Right atrium auricular region (tissue), 2 donors: ENCODE results near the gene DCLRE1A. TPM values are rescaled to one million over a fixed set of nuclear protein-coding genes. Genes with fewer than 3 reads are reported as not detected.
A peak's percentile ranks its signal among the peaks of the same experiment; 100 is the strongest.

ENCODE experiments used
- DNase-seq: peaks from one replicate; pipeline ENCODE4 v3.0.0-alpha.2; 2019; ENCODE audit warnings: low spot score
- H3K27ac ChIP-seq, 2 donors: fragments of 200-600 bp; sonication (generic); 1 replicate in 1 of 2; 2 replicates in 1 of 2; pipeline ENCODE4 v1.5.1; 2016 to 2019
- H3K27me3 ChIP-seq, 2 donors: fragments of 200-600 bp; sonication (generic); one replicate each; pipeline versions ENCODE4 v1.5.1 to v1.6.0; 2017 to 2019
- H3K36me3 ChIP-seq: fragments of 200-600 bp; sonication (generic); one replicate; pipeline ENCODE4 v1.5.1; 2016
- H3K4me1 ChIP-seq, 2 donors: fragments of 200-600 bp; sonication (generic); one replicate each; pipeline versions ENCODE4 v1.5.1 to v1.6.0; 2017 to 2019
- H3K4me3 ChIP-seq, 2 donors: fragments of 200-600 bp; sonication (generic); 1 replicate in 1 of 2; 2 replicates in 1 of 2; pipeline ENCODE4 v1.5.1; 2017 to 2019; ENCODE audit warnings: mild to moderate bottlenecking in 1 of 2, moderate library complexity in 1 of 2
- H3K9me3 ChIP-seq, 2 donors: fragments of 200-600 bp; sonication (generic); one replicate each; pipeline ENCODE4 v1.5.1; 2019
- CTCF ChIP-seq, 2 donors: fragments of 200-600 bp; sonication (generic); IDR thresholded peaks; one replicate each; pipeline ENCODE4 v1.5.1; 2019; ENCODE audit warnings: antibody characterized with exemption in 2 of 2
- total RNA-seq, 2 donors: library from RNA; depleted of rRNA; stranded (reverse); fragments of >200 nt; gene quantifications; one replicate each; pipeline ENCODE4 v1.1.0, GENCODE V29; 2016

Gene DCLRE1A
- total RNA-seq: 1 to 10 TPM; 4.9 to 7.4 TPM

- Histone ChIP-seq H3K4me1 (peaks cover 0 to 33% of the 10 kb centered on the region in 2 donors), H3K36me3 (no peaks in the 10 kb centered on the region), H3K27me3 (no peaks in the 10 kb centered on the region), H3K27ac (peak within 1 kb of the TSS; percentile 95), H3K4me3 (peak within 1 kb of the TSS; percentile 61 to 87), H3K9me3 (no peaks in the 10 kb centered on the region)
- no peak for TF ChIP-seq CTCF (IDR thresholded peaks at IDR 0.05)
- DNase-seq: peak; percentile 81
These were observed at the start of gene DCLRE1A, which contains the start of gene NHLRC2 for GRCh38 chr10:113854013-113854760. TSS of gene DCLRE1A (minus strand) at chr10:113854082. CDS start at chr10:113853182, 900 bp downstream. TSS of gene NHLRC2 (plus strand) at chr10:113854661. CDS start at chr10:113854873, 212 bp downstream.

- Histone ChIP-seq H3K36me3 (peaks cover 36% of the 10 kb centered on the region), H3K27me3 (no peaks in the 10 kb centered on the region), H3K27ac (peak overlapping the region; percentile 47 to 82), H3K4me3 (no peak overlapping the region), H3K9me3 (no peaks in the 10 kb centered on the region), H3K4me1 (peaks cover 0 to 15% of the 10 kb centered on the region in 2 donors)
- TF ChIP-seq CTCF (IDR thresholded peaks at IDR 0.05): no peak
- no peak for DNase-seq
These were observed 46.2 kb upstream of the DCLRE1A start for GRCh38 chr10:113899952-113900598.

- TF ChIP-seq CTCF (IDR thresholded peaks at IDR 0.05): no peak
- H3K4me1 ChIP-seq: peaks cover 0 to 30% of the 10 kb centered on the region in 2 donors
- H3K9me3 ChIP-seq: no peaks in the 10 kb centered on the region
- peak overlapping the region; percentile 41 to 82 for H3K27ac ChIP-seq
- H3K4me3 ChIP-seq: no peak overlapping the region
- H3K27me3 ChIP-seq: no peaks in the 10 kb centered on the region
- peaks cover 15% of the 10 kb centered on the region for H3K36me3 ChIP-seq
- DNase-seq: no peak
These were observed 44.1 kb upstream of the DCLRE1A start for GRCh38 chr10:113897693-113898618.

GRCh38 chr10:113895018-113895417 lies 41.1 kb upstream of the DCLRE1A start:
- no peak for TF ChIP-seq CTCF (IDR thresholded peaks at IDR 0.05)
- DNase-seq: no peak
- peak overlapping the region in 1 of 2 donors; percentile 84 for H3K27ac ChIP-seq
- no peaks in the 10 kb centered on the region for H3K36me3 ChIP-seq
- H3K9me3 ChIP-seq: no peaks in the 10 kb centered on the region
- peaks cover 0 to 29% of the 10 kb centered on the region in 2 donors for H3K4me1 ChIP-seq
- H3K27me3 ChIP-seq: no peaks in the 10 kb centered on the region
- H3K4me3 ChIP-seq: no peak overlapping the region

- Histone ChIP-seq H3K36me3 (no peaks in the 10 kb centered on the region), H3K9me3 (no peaks in the 10 kb centered on the region), H3K27me3 (no peaks in the 10 kb centered on the region), H3K27ac (peak overlapping the region in 1 of 2 donors; percentile 84), H3K4me3 (no peak overlapping the region), H3K4me1 (peaks cover 0 to 24% of the 10 kb centered on the region in 2 donors)
- DNase-seq: no peak
- TF ChIP-seq CTCF (IDR thresholded peaks at IDR 0.05): no peak
These were observed 40.7 kb upstream of the DCLRE1A start for GRCh38 chr10:113894581-113894980.
